ENCODE measurements around the gene SBNO2. TPM values are rescaled to one million over a fixed set of nuclear protein-coding genes. Genes with fewer than 3 reads are reported as not detected.

The SBNO2 gene
- total RNA-seq, 1 donor from 2014 or later = 91.6 TPM

DNA sequence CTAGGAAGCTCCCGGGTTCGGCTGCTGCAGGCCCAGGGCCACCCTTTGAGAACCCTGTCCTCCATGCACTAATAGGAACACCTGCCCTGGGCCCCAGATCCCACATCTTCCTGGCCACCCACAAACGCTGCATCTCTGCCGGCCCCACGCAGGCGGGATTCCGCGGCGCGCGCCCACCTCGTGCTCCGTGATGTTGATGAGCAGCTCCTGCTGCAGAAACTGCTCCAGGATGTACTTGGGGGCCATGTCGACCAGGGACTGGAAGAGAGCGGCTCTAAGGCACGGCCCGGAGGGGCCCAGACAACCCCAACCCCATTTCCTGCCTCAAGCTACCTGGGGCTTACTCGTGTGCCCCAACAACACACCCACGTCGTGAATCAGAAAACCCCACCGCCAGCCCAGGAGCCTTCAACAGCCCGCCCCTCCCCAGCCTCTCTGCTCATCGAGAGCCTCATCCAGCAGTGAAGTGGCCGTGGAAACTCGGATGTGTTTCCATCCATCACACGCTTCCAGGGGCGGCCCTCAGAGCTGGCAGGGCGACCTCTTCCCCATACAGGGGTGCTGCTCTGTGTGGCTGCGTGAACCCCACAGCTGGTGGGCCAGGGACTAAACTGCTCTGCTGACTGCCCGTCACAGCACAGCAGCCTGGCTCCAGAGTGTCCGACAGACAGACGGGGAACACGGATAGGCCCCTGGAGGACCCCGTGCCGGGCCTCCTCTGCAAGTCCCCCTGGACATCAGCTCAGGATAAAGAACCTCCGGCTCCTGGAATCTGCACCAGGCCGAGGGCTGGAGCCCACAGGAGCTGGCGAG is 83.1 kb downstream of the SBNO2 start:
- ATAC-seq = no peak
- Histone ChIP-seq H3K4me1 (peaks cover 46% of the 10 kb centered on the region), H3K4me3 (no peak overlapping the region), H3K27ac (no peak overlapping the region), H3K27me3 (ENCODE audit: low read depth) (no peaks in the 10 kb centered on the region), H3K36me3 (peaks cover 75% of the 10 kb centered on the region), H3K9me3 (no peaks in the 10 kb centered on the region)
- TF ChIP-seq, protein P1, sequence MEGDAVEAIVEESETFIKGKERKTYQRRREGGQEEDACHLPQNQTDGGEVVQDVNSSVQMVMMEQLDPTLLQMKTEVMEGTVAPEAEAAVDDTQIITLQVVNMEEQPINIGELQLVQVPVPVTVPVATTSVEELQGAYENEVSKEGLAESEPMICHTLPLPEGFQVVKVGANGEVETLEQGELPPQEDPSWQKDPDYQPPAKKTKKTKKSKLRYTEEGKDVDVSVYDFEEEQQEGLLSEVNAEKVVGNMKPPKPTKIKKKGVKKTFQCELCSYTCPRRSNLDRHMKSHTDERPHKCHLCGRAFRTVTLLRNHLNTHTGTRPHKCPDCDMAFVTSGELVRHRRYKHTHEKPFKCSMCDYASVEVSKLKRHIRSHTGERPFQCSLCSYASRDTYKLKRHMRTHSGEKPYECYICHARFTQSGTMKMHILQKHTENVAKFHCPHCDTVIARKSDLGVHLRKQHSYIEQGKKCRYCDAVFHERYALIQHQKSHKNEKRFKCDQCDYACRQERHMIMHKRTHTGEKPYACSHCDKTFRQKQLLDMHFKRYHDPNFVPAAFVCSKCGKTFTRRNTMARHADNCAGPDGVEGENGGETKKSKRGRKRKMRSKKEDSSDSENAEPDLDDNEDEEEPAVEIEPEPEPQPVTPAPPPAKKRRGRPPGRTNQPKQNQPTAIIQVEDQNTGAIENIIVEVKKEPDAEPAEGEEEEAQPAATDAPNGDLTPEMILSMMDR (IDR thresholded peaks at IDR 0.05) = no peak
- intact Hi-C loops (cut with DNase I) = no loop called here
- no peak for DNase-seq

DNA sequence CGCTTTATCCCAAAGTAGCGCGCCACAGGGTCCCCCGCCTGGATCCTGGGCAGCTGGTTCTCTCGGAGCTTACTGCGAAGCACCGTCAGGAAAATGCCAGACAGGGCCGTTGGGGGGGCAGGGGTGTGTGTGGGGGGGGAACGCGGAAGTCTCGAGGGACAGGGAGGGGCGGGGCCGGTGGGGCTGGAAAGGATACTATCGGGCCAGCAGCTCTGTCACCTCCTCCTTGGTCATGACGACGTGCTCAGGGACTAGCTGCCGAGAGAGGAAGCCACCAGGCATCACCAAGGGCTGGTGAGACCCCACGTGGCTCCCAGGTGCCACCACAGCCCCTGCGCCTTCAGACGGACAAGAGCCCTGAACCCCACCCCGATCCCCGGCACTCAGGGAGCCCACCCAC is 84.2 kb downstream of the SBNO2 start:
- H3K36me3 ChIP-seq = peaks cover 86% of the 10 kb centered on the region
- intact Hi-C loops (cut with DNase I) = no loop called here

DNA sequence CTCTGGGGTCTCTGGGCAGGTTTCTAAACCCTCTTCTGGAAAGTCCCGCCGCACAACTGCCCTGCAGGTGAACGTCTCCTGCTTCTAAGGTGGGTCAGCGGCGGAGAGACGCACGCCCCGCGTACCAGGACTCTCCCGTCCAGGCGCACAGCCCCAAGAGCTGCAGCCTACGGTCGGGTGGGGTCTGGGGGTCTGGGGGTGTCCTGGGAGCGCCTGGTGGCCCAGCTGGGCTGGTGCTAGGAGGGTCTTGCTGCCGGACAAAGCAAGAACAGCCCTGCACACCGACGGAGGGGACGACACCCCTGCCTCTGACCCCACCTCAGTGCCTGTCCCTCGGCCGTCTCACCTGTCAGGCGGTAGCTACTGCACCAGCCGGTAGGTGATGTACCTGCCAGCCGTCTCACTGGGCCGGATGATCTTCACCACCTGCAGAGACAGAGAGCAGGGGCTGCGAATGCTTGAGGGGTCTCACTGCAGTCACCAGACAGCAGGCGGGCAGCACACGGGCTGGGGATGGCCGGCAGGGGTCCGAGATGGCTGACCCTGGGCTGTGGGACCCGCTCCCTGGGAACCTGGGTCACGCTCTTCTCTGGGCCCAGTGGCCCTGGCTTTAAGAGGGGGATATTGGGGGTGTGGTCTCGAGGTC is 84.8 kb downstream of the SBNO2 start:
- TF ChIP-seq, protein P1 (IDR thresholded peaks at IDR 0.05) = no peak
- no peak for DNase-seq
- Histone ChIP-seq H3K4me3 (no peak overlapping the region), H3K27ac (peak overlapping the region; percentile 74), H3K4me1 (peaks cover 39% of the 10 kb centered on the region), H3K36me3 (peaks cover 92% of the 10 kb centered on the region), H3K27me3 (ENCODE audit: low read depth) (no peaks in the 10 kb centered on the region), H3K9me3 (no peaks in the 10 kb centered on the region)
- ATAC-seq = no peak
- intact Hi-C loops (cut with DNase I) = no loop called here

More for the DNA sequence above, 84.2 kb downstream of the SBNO2 start:
- Histone ChIP-seq H3K4me1 (peaks cover 40% of the 10 kb centered on the region), H3K27ac (no peak overlapping the region), H3K4me3 (no peak overlapping the region), H3K27me3 (ENCODE audit: low read depth) (no peaks in the 10 kb centered on the region), H3K9me3 (no peaks in the 10 kb centered on the region)
- TF ChIP-seq, protein P1 (IDR thresholded peaks at IDR 0.05) = no peak
- DNase-seq (no peak), ATAC-seq (no peak)

DNA sequence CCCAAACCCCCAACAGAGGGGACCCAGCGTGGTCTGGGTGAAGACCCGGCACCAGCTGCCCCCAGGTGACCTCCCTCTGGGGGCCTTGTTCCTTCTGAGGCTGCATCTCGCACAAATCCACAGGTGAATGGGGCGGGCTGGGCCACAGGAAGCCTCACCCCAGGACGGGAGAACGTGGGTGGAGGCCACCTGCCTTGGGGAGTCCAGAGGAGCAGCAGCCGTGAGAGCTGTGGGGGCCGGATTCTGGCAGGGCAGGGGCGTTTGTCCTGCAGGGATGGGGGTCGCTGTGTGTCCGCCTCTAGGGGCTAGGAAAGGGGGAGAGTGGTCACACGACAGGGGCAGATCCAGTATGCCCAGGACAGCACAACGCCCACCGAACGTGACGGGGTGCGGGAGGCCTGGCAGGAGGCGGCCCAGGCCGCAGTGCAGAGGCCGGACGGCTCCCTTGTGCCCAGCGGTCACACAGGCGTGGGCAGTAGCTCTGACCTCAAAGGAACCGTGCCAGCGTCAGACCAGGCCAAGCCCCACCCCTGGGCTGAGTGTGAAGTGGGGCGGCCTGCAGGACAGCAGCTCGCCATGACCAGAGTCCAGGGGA is 85.6 kb downstream of the SBNO2 start:
- peak overlapping the region; percentile 74 for H3K27ac ChIP-seq
- H3K9me3 ChIP-seq = no peaks in the 10 kb centered on the region
- no peaks in the 10 kb centered on the region for H3K27me3 ChIP-seq (ENCODE audit: low read depth)
- peaks cover 31% of the 10 kb centered on the region for H3K4me1 ChIP-seq
- DNase-seq (no peak), ATAC-seq (peak; percentile 46 to 72)
- H3K4me3 ChIP-seq = no peak overlapping the region
- peaks cover 96% of the 10 kb centered on the region for H3K36me3 ChIP-seq
- intact Hi-C loops (cut with DNase I) = no loop called here
- TF ChIP-seq, protein P1 (IDR thresholded peaks at IDR 0.05) = no peak

DNA sequence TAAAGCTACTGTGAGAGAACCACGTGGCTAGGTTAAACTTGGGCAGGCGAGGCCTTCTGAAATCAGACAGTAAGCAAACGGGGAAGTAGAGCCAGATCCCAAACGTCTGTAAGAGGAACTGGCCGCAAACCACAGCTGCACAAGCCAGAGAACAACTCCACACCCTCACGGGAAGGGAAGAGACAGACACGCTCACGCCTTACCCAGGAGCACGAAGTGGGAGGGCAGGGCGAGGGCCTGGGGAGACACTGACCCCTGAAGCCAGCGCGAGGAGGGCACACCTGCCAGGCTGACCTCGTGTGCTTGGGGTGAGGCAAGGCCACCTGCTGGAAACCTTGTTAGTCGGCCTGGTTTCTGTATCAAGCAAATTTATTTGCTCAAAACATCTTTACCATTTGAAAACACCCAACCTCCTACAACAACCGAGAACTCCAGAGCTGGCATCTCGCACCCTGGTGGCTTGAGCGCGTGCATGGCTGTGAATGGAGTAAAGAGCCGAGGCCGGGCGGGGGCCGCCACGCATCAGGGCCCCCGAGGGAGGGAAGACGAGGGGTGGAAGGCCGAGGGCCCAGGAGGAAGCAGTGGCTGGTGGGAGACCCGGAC is 86.2 kb downstream of the SBNO2 start:
- ATAC-seq = peak; percentile 50 to 63
- peaks cover 96% of the 10 kb centered on the region for H3K36me3 ChIP-seq
- no peaks in the 10 kb centered on the region for H3K9me3 ChIP-seq
- H3K4me3 ChIP-seq = no peak overlapping the region
- H3K27me3 ChIP-seq (ENCODE audit: low read depth) = no peaks in the 10 kb centered on the region
- intact Hi-C loops (cut with DNase I) = no loop called here
- peak; percentile 84 for DNase-seq
- TF ChIP-seq, protein P1 (IDR thresholded peaks at IDR 0.05) = no peak
- H3K27ac ChIP-seq = peak overlapping the region; percentile 74
- H3K4me1 ChIP-seq = peaks cover 28% of the 10 kb centered on the region
